Measurements from ENCODE around the gene LIMCH1. TPM values are rescaled to one million over a fixed set of nuclear protein-coding genes. Genes with fewer than 3 reads are reported as not detected.

Gene LIMCH1
- total and polyA plus RNA-seq, 2 of the 8 experiments (the other 6 are each of a cell fraction or from before 2014, with no cell fraction given): 2.7 to 3.0 TPM

GRCh38 chr4:41718907-41719306 lies 180.9 kb downstream of the LIMCH1 start (continued):
- TF ChIP-seq EGR1 (IDR thresholded peaks at IDR 0.05; ENCODE audit: borderline replicate concordance, low read depth, low read length): no peak
